MM.1S (cell line): Measurements from ENCODE around the gene SPAG16.

Source experiments
- DNase-seq: peaks from one replicate; pipeline ENCODE4 v3.0.0-alpha.2; 2015
- H2AFZ ChIP-seq: fragments of 300-600 bp; sonication (generic); 2 replicates; pipeline ENCODE4 v1.6.0; 2016; ENCODE audit warnings: antibody characterized with exemption, low read length
- H3F3A ChIP-seq: fragments of 300-600 bp; sonication (generic); 2 replicates; pipeline ENCODE4 v1.6.1; 2016; ENCODE audit warnings: mild to moderate bottlenecking, antibody characterized with exemption, low read length, moderate library complexity, mixed read lengths; ENCODE audit not compliant: insufficient read depth
- H3K27ac ChIP-seq: fragments of 300-600 bp; sonication (generic); 2 replicates; pipeline ENCODE4 v1.5.1; 2016; ENCODE audit warnings: mild to moderate bottlenecking, low read length
- H3K27me3 ChIP-seq: fragments of 300-600 bp; sonication (generic); replicated peaks from 2 replicates; pipeline ENCODE4 v1.6.0; 2016; ENCODE audit warnings: low read length; ENCODE audit not compliant: insufficient read depth
- H3K36me3 ChIP-seq: fragments of 300-600 bp; sonication (generic); replicated peaks from 2 replicates; pipeline ENCODE4 v1.6.1; 2016; ENCODE audit warnings: mild to moderate bottlenecking, low read length, mixed read lengths; ENCODE audit not compliant: insufficient read depth
- H3K4me1 ChIP-seq: fragments of 300-600 bp; sonication (generic); 2 replicates; pipeline ENCODE4 v1.6.1; 2016; ENCODE audit warnings: low read length, mixed read lengths
- H3K4me2 ChIP-seq: fragments of 300-600 bp; sonication (generic); 2 replicates; pipeline ENCODE4 v1.6.0; 2016; ENCODE audit warnings: low read depth, low read length
- H3K4me3 ChIP-seq: fragments of 300-600 bp; sonication (generic); 2 replicates; pipeline ENCODE4 v1.5.1; 2016; ENCODE audit warnings: low read length, mixed read lengths
- H3K79me2 ChIP-seq: fragments of 300-600 bp; sonication (generic); 2 replicates; pipeline ENCODE4 v1.6.1; 2016; ENCODE audit warnings: mixed run types, low read length, mixed read lengths
- H3K9ac ChIP-seq: fragments of 300-600 bp; sonication (generic); 2 replicates; pipeline ENCODE4 v1.6.1; 2016; ENCODE audit warnings: low read length, mixed read lengths
- H3K9me2 ChIP-seq: fragments of 300-600 bp; sonication (generic); replicated peaks from 2 replicates; pipeline ENCODE4 v1.6.1; 2016; ENCODE audit warnings: mild to moderate bottlenecking, low read length, mixed read lengths; ENCODE audit not compliant: insufficient read depth
- H3K9me3 ChIP-seq: fragments of 300-600 bp; sonication (generic); replicated peaks from 2 replicates; pipeline ENCODE4 v1.6.1; 2016; ENCODE audit warnings: mild to moderate bottlenecking, low read length, mixed read lengths; ENCODE audit not compliant: insufficient read depth
- H4K20me1 ChIP-seq: fragments of 300-600 bp; sonication (generic); 2 replicates; pipeline ENCODE4 v1.6.1; 2016; ENCODE audit warnings: mild to moderate bottlenecking, low read length, moderate library complexity, mixed read lengths; ENCODE audit not compliant: insufficient read depth
- EZH2 ChIP-seq: fragments of 300-600 bp; sonication (generic); optimal IDR thresholded peaks from 2 replicates; pipeline ENCODE3; 2017; ENCODE audit warnings: low read depth, mild to moderate bottlenecking, antibody characterized with exemption, low read length, mixed read lengths
- EZH2phosphoT487 ChIP-seq: fragments of 300-600 bp; sonication (generic); IDR thresholded peaks from 2 replicates; pipeline ENCODE4 v1.6.1; 2018; ENCODE audit warnings: antibody characterized with exemption, low read length
- TF ChIP-seq, protein P1 (sequence below): fragments of 300-600 bp; sonication (generic); IDR thresholded peaks from 2 replicates; pipeline ENCODE4 v1.5.1; 2016; ENCODE audit warnings: antibody characterized with exemption, low read length, mixed read lengths

Gene SPAG16

DNA sequence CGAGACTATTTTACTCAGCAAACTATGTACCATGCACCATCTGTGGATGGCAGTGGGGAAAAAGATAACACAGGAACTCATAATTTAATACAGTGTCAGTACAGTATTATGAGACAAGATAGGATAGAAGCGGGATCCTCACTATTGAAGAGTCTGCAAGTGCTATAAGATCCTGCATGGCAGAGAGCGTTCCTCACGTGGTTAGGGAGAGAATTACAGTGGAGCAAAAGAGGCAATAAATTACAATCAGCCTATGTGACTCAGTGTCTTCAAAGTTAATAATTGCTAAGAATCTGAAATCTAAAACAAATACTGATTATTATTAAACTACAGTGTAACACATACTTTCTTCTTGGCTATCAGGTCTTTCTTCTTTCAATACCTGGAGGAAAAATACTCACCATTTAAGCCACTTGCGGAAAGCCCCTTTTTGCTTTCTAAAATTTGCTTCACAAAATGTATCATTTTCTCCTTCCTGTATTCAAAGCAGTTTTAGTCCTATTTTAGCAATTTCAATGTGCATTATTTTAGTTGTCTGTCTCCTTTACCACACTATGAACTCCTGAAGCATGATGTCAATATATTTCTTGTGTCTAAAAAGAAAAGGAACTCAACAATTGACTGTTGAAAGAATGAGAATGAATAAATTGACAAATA, 342.9 kb downstream of the SPAG16 start:
- Histone ChIP-seq H3K27ac (no peak overlapping the region), H3K36me3 (no peaks in the 10 kb centered on the region), H3K9me2 (no peaks in the 10 kb centered on the region), H3K4me1 (no peaks in the 10 kb centered on the region), H4K20me1 (no peaks in the 10 kb centered on the region), H2AFZ (no peak overlapping the region), H3K27me3 (no peaks in the 10 kb centered on the region), H3F3A (no peaks in the 10 kb centered on the region), H3K9me3 (no peaks in the 10 kb centered on the region), H3K79me2 (no peaks in the 10 kb centered on the region), H3K4me3 (no peak overlapping the region), H3K9ac (no peak overlapping the region), H3K4me2 (no peak overlapping the region)
- DNase-seq = peak; percentile 14
- TF ChIP-seq, protein P1, sequence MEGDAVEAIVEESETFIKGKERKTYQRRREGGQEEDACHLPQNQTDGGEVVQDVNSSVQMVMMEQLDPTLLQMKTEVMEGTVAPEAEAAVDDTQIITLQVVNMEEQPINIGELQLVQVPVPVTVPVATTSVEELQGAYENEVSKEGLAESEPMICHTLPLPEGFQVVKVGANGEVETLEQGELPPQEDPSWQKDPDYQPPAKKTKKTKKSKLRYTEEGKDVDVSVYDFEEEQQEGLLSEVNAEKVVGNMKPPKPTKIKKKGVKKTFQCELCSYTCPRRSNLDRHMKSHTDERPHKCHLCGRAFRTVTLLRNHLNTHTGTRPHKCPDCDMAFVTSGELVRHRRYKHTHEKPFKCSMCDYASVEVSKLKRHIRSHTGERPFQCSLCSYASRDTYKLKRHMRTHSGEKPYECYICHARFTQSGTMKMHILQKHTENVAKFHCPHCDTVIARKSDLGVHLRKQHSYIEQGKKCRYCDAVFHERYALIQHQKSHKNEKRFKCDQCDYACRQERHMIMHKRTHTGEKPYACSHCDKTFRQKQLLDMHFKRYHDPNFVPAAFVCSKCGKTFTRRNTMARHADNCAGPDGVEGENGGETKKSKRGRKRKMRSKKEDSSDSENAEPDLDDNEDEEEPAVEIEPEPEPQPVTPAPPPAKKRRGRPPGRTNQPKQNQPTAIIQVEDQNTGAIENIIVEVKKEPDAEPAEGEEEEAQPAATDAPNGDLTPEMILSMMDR = no peak
- no peak for TF ChIP-seq EZH2
- no peak for TF ChIP-seq EZH2phosphoT487

DNA sequence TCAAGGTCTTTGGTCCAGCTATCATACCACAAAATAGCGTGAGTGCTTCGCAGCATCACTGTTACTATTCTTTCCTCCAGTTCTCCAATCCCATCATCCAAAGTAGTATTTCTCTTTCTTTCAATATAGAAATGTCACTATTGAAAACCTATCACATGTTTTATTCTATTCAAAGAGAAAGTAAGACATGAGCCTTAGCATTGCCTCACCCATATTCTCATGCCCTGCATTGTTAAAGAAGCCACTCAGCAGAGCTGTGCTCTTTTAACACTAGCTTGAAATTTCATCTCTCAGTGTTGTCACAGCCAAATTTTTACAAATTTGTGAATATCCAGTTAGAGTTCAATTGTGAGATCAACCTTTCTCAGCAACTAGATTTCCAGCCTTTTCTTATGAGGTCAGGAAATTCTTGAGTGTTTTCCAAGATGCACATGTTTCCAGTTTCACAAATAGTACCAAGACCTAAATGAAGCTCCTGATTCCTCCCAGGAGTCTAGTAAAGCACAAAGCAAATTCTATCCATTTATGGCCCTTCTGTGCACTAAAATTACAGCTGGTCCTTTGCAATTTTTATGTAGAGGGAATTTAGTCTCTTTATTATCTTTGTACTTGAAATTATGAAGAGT, 343.7 kb downstream of the SPAG16 start:
- H3K36me3 ChIP-seq = no peaks in the 10 kb centered on the region
- H3K27ac ChIP-seq = no peak overlapping the region
- H3K79me2 ChIP-seq = no peaks in the 10 kb centered on the region
- H3F3A ChIP-seq = no peaks in the 10 kb centered on the region
- TF ChIP-seq EZH2phosphoT487 (no peak), EZH2 (no peak)
- TF ChIP-seq, protein P1 = no peak
- H2AFZ ChIP-seq = no peak overlapping the region
- no peaks in the 10 kb centered on the region for H3K27me3 ChIP-seq
- H3K9me2 ChIP-seq = no peaks in the 10 kb centered on the region
- DNase-seq = peak; percentile 20
- H3K4me3 ChIP-seq = no peak overlapping the region
- H3K9ac ChIP-seq = no peak overlapping the region
- no peaks in the 10 kb centered on the region for H3K9me3 ChIP-seq
- no peaks in the 10 kb centered on the region for H3K4me1 ChIP-seq
- no peak overlapping the region for H3K4me2 ChIP-seq
- no peaks in the 10 kb centered on the region for H4K20me1 ChIP-seq

DNA sequence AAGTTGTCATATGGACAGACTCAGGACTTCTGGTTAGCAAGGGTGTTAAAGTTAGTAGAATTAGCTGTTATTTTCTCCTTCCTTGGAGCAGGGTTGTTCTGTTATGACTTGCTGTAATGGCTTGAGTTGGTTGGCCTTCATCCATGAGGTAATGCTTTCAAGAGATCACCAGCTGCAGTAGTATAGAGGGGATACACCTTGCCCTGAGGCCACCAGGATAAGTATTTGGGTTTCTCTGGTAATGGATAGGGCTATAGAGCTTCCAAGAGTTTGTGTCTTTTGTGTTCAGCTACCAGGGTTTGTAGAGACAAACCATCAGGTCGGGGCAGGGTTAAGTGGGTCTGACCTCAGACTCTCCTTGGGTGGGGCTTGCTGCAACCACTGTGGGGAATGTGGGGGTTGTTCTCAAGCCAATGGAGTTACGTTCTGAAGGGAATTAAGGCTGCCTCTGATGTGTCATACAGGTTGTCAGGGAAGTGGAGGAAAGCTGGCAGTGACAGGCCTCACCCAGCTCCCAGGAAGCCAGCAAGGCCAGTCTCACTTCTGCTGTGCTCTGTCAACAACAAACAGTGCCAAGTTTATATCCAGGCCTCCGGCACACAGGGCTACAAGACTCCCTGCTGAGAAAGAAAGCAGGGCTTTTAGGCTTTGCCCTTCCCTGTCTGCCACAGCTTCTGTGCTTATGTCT, 356.6 kb downstream of the SPAG16 start:
- Histone ChIP-seq H3K4me2 (no peak overlapping the region), H4K20me1 (no peaks in the 10 kb centered on the region), H3K79me2 (no peaks in the 10 kb centered on the region), H3K4me3 (no peak overlapping the region), H3K9me2 (no peaks in the 10 kb centered on the region), H3K36me3 (no peaks in the 10 kb centered on the region), H2AFZ (no peak overlapping the region), H3K4me1 (no peaks in the 10 kb centered on the region), H3K27ac (no peak overlapping the region), H3F3A (no peaks in the 10 kb centered on the region), H3K9me3 (no peaks in the 10 kb centered on the region), H3K9ac (no peak overlapping the region), H3K27me3 (no peaks in the 10 kb centered on the region)
- TF ChIP-seq EZH2 = no peak
- TF ChIP-seq, protein P1 = no peak
- TF ChIP-seq EZH2phosphoT487 = no peak
- DNase-seq = no peak
